GM12873 (cell line): Measurements from ENCODE around the gene CRTC2.

Experiments
- CTCF ChIP-seq: IDR thresholded peaks from 2 replicates; pipeline ENCODE4 v1.5.1; 2012; ENCODE audit warnings: low read depth, mild to moderate bottlenecking, moderate library complexity, low read length, control low read depth; ENCODE audit not compliant: insufficient read depth; ENCODE audit errors: missing control alignments

Gene CRTC2

GRCh38 chr1:153968408-153968807 lies 10.0 kb upstream of the CRTC2 start:
- TF ChIP-seq CTCF = no peak

GRCh38 chr1:153968000-153968363 lies 9.6 kb upstream of the CRTC2 start:
- TF ChIP-seq CTCF = no peak

- TF ChIP-seq CTCF = peak; percentile 53
Observed at GRCh38 chr1:153967107-153967999, 8.9 kb upstream of the CRTC2 start, which contains the start of gene CREB3L4. CREB3L4 (plus strand) TSS chr1:153967902; CDS start chr1:153968526, 624 bp downstream.

GRCh38 chr1:153963850-153964331 lies 5.5 kb upstream of the CRTC2 start:
- no peak for TF ChIP-seq CTCF

- TF ChIP-seq CTCF = no peak
Observed at GRCh38 chr1:153963030-153963849, 4.8 kb upstream of the CRTC2 start, which contains the start of gene SLC39A1. SLC39A1 (minus strand) TSS chr1:153963537; CDS start chr1:153962715, 822 bp downstream.

- peak; percentile 17 for TF ChIP-seq CTCF
Observed at GRCh38 chr1:153962088-153963029, 3.9 kb upstream of the CRTC2 start.
